Naive thymus-derived CD8-positive, alpha-beta T cell (primary cell): ENCODE measurements around the gene ADGRV1. TPM values are rescaled to one million over a fixed set of nuclear protein-coding genes. Genes with fewer than 3 reads are reported as not detected.

Experiments used
- ATAC-seq, 2 donors: fragments of 150-1000 bp; cut with Tn5 transposase in 1 of 2; sonication (Bioruptor Pico), chemical (Tn5 transposase) in 1 of 2; 1 replicate in 1 of 2; 2 replicates in 1 of 2; pipeline ENCODE4 v1.10.0; 2021; ENCODE audit warnings: mild to moderate bottlenecking in 2 of 2, moderate library complexity in 2 of 2
- POLR2A ChIA-PET: fragments of 350-600 bp; sonication (Branson Sonifier 250); formaldehyde crosslinking; loops from one replicate; lab custom pipeline; 2021; ENCODE audit warnings: antibody characterized with exemption; lab: Charles Lee
- DNase-seq, 10 donors: peaks; one replicate each; pipeline versions ENCODE4 v3.0.0 to v3.0.0-alpha.2; 2020 to 2022
- H3K27ac Mint-ChIP-seq, 10 donors: one replicate each; pipeline ENCODE4 v1.8.0; 2020 to 2022; ENCODE audit warnings: mild to moderate bottlenecking in 10 of 10, mixed read lengths in 10 of 10, moderate library complexity in 4 of 10, inconsistent platforms in 1 of 10
- H3K27me3 Mint-ChIP-seq, 5 donors: one replicate each; pipeline ENCODE4 v1.8.0; 2021 to 2022; ENCODE audit warnings: mixed read lengths in 5 of 5
- H3K36me3 Mint-ChIP-seq, 3 donors: one replicate each; pipeline ENCODE4 v1.8.0; 2020 to 2022; ENCODE audit warnings: mixed read lengths in 3 of 3, mild to moderate bottlenecking in 2 of 3, inconsistent platforms in 1 of 3
- H3K4me1 Mint-ChIP-seq, 4 donors: one replicate each; pipeline ENCODE4 v1.8.0; 2021 to 2022; ENCODE audit warnings: mixed read lengths in 4 of 4
- H3K4me3 Mint-ChIP-seq, 10 donors: one replicate each; pipeline ENCODE4 v1.8.0; 2020 to 2022; ENCODE audit warnings: mild to moderate bottlenecking in 10 of 10, mixed read lengths in 10 of 10, moderate library complexity in 6 of 10, inconsistent platforms in 1 of 10
- H3K9me3 Mint-ChIP-seq, 9 donors: one replicate each; pipeline ENCODE4 v1.8.0; 2020 to 2022; ENCODE audit warnings: mixed read lengths in 9 of 9, mild to moderate bottlenecking in 3 of 9, inconsistent platforms in 1 of 9, moderate library complexity in 1 of 9
- polyA plus RNA-seq, 3 donors: library from polyadenylated mRNA; unstranded; fragments of 300-500 nt; fragmentation: Illumina TruSeq; gene quantifications; one replicate each; pipeline ENCODE4 v1.2.3, GENCODE V29; 2021
- total RNA-seq, 8 experiments: library from RNA in 2 of 8; stranded (reverse) in 2 of 8; gene quantifications; one replicate each; pipeline ENCODE4 v1.2.3 and lab custom pipeline; 2021 to 2026

The ADGRV1 gene
- total and polyA plus RNA-seq, 5 experiments from 2014 or later: 0.08 to 0.37 (median 0.13) TPM; not detected in 2

DNA sequence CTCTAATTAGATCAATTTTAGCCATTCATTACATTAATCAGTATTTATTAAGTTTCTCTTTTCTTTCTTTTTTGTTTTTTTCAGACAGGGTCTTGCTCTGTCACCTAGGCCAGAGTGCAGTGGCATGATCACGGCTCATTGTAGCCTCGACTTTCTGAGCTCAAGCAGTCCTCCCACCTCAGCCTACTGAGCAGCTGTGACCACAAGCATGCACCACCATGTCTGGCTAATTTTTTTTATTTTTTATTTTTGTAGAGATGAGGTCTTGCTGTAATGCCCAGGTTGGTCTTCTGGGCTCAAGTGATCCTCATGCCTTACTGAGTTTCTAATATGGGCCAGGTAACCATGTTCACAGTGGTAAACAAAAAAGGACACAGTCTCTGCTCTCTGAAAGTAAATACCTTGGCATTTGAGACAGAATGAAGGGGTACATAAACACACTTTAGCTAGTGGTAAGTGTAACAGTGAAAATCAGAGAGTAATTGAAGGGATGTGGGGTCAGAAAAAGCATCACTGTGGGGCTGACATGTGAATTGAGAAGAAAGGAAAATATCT is 336.3 kb downstream of the ADGRV1 start:
- Mint-ChIP-seq H3K4me1 (peaks cover 0 to 2% (median 1%) of the 10 kb centered on the region in 4 donors), H3K27ac (no peak overlapping the region), H3K4me3 (no peak overlapping the region), H3K27me3 (peaks cover 0 to 2% (median 0%) of the 10 kb centered on the region in 5 donors), H3K36me3 (no peaks in the 10 kb centered on the region), H3K9me3 (no peaks in the 10 kb centered on the region)
- ATAC-seq: no peak
- POLR2A ChIA-PET: no interaction called here
- no peak for DNase-seq

DNA sequence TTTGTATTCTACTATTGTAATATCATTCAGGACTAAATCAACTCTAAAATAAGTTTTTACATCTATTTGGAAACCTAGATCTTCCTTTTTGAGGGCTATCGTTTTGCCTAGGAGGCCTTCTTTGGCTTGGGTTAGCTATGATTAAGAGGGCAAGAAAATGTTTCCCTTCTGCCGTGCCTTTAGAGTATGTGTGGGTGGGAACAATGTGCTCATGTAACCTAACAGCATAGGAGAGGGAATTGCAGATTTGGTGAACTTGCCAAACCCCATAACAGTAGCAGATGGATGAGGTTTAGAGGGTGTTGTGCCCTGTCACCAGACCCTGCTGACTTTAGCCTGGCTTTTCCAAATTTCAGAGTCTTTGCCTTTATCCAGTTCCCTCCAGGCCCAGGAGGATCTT is 339.0 kb downstream of the ADGRV1 start:
- Mint-ChIP-seq H3K4me3 (no peak overlapping the region), H3K9me3 (no peaks in the 10 kb centered on the region), H3K27me3 (peaks cover 0 to 2% (median 0%) of the 10 kb centered on the region in 5 donors), H3K4me1 (peaks cover 0 to 2% (median 1%) of the 10 kb centered on the region in 4 donors), H3K27ac (no peak overlapping the region), H3K36me3 (no peaks in the 10 kb centered on the region)
- no peak for DNase-seq
- no peak for ATAC-seq
- POLR2A ChIA-PET: no interaction called here

DNA sequence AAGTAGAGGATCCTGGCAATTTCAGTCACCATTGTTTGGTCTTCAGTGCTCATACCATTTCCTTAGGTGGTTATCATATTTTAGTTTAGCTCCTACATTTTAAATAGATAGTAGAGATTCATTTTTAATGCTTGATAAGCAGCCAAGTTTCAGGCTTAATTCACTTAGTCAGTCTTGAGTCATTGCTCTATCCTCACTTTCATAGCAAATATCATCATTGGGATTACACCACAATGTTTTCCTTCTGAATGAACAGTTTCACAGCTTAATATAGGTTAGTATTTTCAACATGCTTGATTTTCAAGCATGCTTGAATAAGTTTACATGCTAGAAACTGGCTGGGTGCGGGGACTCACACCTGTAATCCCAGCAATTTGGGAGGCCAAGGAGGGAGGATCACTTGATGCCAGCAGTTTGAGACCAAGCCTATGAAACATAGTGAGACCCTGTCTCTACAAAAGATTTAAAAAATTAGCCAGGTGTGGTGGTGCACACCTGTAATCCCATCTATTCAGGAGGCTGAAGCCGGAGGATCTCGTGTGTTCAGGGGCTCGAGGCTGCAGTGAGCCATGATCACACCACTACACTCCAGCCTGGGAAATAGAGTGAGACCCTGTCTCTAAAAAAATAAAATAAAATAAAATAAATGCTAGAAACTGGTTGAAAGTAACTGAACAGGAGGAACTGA is 339.9 kb downstream of the ADGRV1 start:
- ATAC-seq (no peak), DNase-seq (no peak)
- POLR2A ChIA-PET: no interaction called here
- no peaks in the 10 kb centered on the region for H3K9me3 Mint-ChIP-seq
- no peak overlapping the region for H3K4me3 Mint-ChIP-seq
- H3K27me3 Mint-ChIP-seq: peaks cover 0 to 2% (median 0%) of the 10 kb centered on the region in 5 donors
- H3K4me1 Mint-ChIP-seq: peaks cover 0 to 2% (median 1%) of the 10 kb centered on the region in 4 donors
- H3K36me3 Mint-ChIP-seq: no peaks in the 10 kb centered on the region
- no peak overlapping the region for H3K27ac Mint-ChIP-seq

DNA sequence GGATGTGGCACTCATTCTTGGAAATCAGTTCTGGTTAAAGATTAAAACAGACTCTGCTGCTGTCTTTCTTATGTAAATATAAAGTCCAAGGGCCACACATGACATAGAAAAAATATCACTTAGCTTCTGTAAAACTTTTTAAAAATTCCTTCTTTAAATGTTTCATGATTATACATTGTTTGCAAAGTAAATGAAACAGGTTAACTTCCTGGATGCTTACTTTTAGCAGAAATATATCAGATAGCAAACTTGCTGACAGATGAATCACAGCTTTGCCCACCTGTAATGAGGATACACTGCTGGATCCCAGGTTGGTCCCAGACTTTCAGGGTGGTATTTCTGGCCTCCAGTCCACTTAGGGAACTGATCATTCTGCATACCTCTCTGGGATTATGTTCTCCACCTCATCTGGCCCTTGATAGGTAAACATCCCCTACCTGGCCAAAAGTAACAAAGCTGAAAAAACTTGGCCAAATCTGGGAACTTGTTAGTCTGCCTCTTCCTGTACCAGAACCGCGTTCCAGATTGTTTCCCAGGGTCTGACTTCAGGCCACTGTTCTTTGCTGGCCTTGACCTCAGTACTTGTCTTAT is 340.5 kb downstream of the ADGRV1 start:
- Mint-ChIP-seq H3K27me3 (peaks cover 0 to 2% (median 0%) of the 10 kb centered on the region in 5 donors), H3K27ac (no peak overlapping the region), H3K4me1 (peaks cover 0 to 2% (median 1%) of the 10 kb centered on the region in 4 donors), H3K9me3 (no peaks in the 10 kb centered on the region), H3K36me3 (no peaks in the 10 kb centered on the region), H3K4me3 (no peak overlapping the region)
- ATAC-seq (no peak), DNase-seq (no peak)
- POLR2A ChIA-PET: no interaction called here

DNA sequence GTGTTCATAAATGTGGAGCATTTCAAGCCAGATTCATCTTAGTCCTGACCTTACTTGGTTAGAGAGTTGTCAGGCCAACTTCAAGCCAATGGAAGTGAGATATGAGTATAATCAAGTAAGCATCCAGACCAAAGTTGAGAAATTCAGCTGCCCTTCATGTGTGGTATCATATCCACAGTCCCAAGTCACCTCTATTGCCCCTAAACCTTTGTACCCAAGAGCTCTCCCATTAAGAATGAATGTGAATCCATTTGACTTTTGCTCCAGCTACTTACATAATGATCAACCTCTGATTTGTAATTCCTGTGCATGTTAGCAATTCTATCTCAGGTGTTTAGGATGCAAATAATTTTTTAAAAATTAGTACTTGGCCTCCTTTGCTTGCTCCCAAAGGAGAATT is 342.7 kb downstream of the ADGRV1 start:
- no peak for ATAC-seq
- POLR2A ChIA-PET: no interaction called here
- Mint-ChIP-seq H3K4me3 (no peak overlapping the region), H3K9me3 (no peaks in the 10 kb centered on the region), H3K4me1 (peaks cover 0 to 2% (median 1%) of the 10 kb centered on the region in 4 donors), H3K27me3 (peaks cover 0 to 4% (median 1%) of the 10 kb centered on the region in 5 donors), H3K27ac (no peak overlapping the region), H3K36me3 (no peaks in the 10 kb centered on the region)
- DNase-seq: no peak

DNA sequence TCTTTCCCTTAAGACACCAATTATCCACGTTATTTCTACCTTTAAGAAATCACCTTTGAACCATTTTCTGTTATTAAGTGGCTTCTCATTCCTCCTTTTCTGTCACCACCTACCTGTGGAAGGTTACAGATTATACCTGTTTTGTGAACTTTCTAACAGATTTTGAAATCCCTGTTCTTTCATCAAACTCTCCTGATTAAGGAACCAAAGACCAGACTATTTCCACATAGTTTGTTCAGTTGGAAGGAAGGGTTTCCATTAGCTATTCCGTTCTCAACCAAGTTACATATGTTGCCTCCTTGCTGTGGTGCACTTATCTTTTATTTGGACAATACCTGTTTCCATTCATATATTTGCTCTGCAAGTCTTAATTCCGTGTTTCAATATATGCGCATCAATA is 343.6 kb downstream of the ADGRV1 start:
- Mint-ChIP-seq H3K36me3 (no peaks in the 10 kb centered on the region), H3K27ac (no peak overlapping the region), H3K4me1 (peaks cover 0 to 2% (median 1%) of the 10 kb centered on the region in 4 donors), H3K4me3 (no peak overlapping the region), H3K27me3 (peaks cover 0 to 4% (median 1%) of the 10 kb centered on the region in 5 donors), H3K9me3 (no peaks in the 10 kb centered on the region)
- POLR2A ChIA-PET: no interaction called here
- DNase-seq: no peak
- ATAC-seq: no peak

DNA sequence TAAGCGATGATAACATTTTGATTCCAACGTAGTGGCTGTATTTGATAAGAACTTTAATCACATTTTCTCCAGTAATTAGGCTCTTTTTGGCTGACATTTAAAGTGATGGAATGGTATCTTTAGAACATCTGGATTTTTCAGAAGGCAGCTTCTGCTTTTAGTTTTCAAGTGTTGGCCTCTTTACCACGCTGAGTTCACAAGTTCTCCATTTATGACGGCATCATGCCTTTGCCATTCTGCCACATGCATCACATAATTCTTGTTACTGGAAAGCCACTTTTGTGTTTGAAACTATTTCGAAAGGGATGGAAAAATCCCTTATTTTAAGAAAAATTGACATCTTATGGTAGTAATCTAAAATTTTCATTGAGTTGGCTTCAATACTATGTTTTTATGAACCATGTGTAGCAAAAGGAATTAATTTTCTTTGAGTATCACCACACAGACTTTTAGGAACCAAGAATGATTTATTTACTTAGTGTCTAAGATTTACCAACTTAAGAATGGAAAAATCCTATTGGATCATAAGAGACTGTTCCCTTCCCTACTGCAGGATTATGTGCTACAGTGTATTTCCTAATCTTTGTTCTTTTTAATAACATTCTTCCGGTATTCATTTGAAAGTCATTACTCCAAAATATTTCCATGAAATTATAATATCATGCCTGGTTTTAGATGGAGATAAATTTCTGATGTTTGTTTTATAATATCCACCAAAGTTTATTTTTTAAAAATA is 344.2 kb downstream of the ADGRV1 start:
- Mint-ChIP-seq H3K27ac (no peak overlapping the region), H3K36me3 (no peaks in the 10 kb centered on the region), H3K4me1 (peaks cover 0 to 2% (median 1%) of the 10 kb centered on the region in 4 donors), H3K27me3 (peaks cover 0 to 4% (median 2%) of the 10 kb centered on the region in 5 donors), H3K9me3 (no peaks in the 10 kb centered on the region), H3K4me3 (no peak overlapping the region)
- ATAC-seq: no peak
- POLR2A ChIA-PET: no interaction called here
- no peak for DNase-seq

DNA sequence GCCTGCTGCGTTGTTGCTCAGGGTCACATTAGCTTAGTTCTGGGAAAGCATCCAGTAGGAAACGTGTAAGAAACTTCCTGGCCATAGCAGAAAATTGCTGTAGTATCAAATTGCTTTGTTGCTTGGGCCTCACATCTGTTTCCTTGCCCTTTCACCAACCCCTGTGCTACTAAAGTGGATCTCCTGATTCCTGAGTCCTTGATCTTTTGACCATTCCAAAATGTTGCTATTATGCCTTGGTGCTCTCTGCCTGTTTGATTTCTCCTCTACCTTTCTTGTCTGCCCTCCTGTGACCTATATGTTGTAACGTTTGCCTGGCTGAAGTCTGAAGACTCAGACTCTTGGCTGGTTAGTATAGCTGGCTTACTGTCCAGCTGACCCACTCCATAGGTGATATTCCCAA is 350.5 kb downstream of the ADGRV1 start:
- Mint-ChIP-seq H3K9me3 (no peaks in the 10 kb centered on the region), H3K27ac (no peak overlapping the region), H3K4me3 (no peak overlapping the region), H3K36me3 (no peaks in the 10 kb centered on the region), H3K4me1 (no peaks in the 10 kb centered on the region), H3K27me3 (peaks cover 0 to 7% (median 3%) of the 10 kb centered on the region in 5 donors)
- POLR2A ChIA-PET: no interaction called here
- ATAC-seq (no peak), DNase-seq (no peak)

DNA sequence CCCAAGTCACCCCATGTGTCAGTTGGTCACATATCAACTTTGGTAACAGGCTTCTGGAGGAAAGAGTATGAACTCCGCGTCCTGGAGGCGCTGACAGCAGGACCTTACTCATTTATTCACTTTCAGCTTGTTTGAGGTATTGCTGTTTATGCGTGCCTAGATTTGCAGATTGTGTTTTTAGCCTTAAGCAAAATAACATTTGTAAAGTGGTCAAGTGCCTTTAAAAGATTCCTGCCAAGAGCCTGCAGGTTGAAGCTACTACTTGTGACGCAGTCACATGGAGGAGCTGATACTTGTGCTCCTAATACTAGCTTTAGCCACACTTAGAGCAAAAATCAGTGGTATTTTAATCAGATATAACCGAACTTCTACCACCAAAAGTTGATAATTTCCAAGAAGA is 351.3 kb downstream of the ADGRV1 start:
- no peaks in the 10 kb centered on the region for H3K9me3 Mint-ChIP-seq
- H3K36me3 Mint-ChIP-seq: no peaks in the 10 kb centered on the region
- no peak overlapping the region for H3K27ac Mint-ChIP-seq
- DNase-seq (no peak), ATAC-seq (no peak)
- POLR2A ChIA-PET: no interaction called here
- no peaks in the 10 kb centered on the region for H3K4me1 Mint-ChIP-seq
- H3K4me3 Mint-ChIP-seq: no peak overlapping the region
- peaks cover 0 to 3% (median 3%) of the 10 kb centered on the region in 5 donors for H3K27me3 Mint-ChIP-seq

DNA sequence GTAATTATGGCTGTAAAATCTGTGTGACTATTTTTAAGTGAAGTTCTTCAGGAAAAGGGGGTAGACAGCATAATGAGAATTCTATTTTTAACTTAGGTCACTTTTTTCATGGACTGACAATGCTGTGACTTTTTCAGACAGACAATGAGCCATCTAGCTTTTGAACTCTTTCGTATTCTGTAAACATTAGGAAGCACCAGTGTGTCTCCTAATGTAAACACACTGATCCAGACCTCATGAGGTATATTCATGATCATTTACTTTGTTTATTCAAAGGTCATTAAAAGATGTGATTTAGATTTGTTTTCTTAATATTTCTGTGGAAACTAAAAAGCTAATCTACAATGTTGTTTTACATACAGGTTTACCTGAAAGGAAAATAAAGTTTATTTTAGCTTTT is 352.6 kb downstream of the ADGRV1 start:
- POLR2A ChIA-PET: no interaction called here
- H3K27me3 Mint-ChIP-seq: peaks cover 0 to 8% (median 4%) of the 10 kb centered on the region in 5 donors
- DNase-seq (no peak), ATAC-seq (no peak)
- H3K36me3 Mint-ChIP-seq: no peaks in the 10 kb centered on the region
- H3K9me3 Mint-ChIP-seq: no peaks in the 10 kb centered on the region
- H3K4me3 Mint-ChIP-seq: no peak overlapping the region
- no peaks in the 10 kb centered on the region for H3K4me1 Mint-ChIP-seq
- no peak overlapping the region for H3K27ac Mint-ChIP-seq

DNA sequence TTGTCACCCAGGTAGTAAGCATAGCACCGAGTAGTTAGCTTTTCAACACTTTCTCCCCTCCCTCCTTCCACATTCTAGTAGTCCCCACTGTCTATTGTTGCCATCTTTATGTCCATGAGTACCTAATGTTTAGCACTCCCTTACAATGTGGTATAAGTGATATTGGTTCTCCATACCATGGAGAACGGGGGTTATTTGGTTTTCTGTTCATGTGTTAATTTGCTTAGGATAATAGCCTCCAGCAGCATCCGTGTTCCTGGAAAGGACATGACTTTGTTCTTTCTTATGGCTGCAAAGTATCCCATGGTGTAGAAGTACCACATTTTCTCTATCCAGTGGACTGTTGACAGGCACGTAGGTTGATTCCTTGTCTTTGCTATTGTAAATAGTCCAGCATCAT is 353.9 kb downstream of the ADGRV1 start:
- H3K36me3 Mint-ChIP-seq: no peaks in the 10 kb centered on the region

DNA sequence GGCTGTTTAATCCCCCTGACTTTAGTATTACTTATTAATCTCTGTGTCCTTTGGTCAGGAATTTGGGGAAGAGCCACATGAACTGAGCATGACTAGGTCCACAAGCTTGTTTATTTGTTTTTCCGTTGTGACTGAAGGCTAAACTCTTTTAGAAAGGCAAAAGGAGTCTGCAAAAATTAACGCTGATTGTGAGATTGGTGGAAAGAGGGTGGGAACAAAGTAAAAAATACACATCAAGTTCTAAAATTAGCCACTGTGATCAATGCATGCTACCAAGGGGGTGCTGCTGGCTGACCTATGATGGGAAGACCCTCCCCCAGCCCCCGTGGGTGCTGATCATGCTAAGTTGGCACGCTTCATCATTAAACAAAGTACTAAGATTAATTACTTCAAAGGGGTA is 356.8 kb downstream of the ADGRV1 start:
- DNase-seq (no peak), ATAC-seq (no peak)
- H3K4me1 Mint-ChIP-seq: no peaks in the 10 kb centered on the region
- H3K36me3 Mint-ChIP-seq: no peaks in the 10 kb centered on the region
- no peak overlapping the region for H3K27ac Mint-ChIP-seq
- H3K4me3 Mint-ChIP-seq: no peak overlapping the region
- H3K9me3 Mint-ChIP-seq: no peaks in the 10 kb centered on the region
- peaks cover 0 to 7% (median 4%) of the 10 kb centered on the region in 5 donors for H3K27me3 Mint-ChIP-seq
- POLR2A ChIA-PET: no interaction called here

More for the DNA sequence above, 353.9 kb downstream of the ADGRV1 start:
- Mint-ChIP-seq H3K27ac (no peak overlapping the region), H3K4me3 (no peak overlapping the region), H3K4me1 (no peaks in the 10 kb centered on the region), H3K27me3 (peaks cover 0 to 8% (median 4%) of the 10 kb centered on the region in 5 donors), H3K9me3 (no peaks in the 10 kb centered on the region)
- ATAC-seq: no peak
- DNase-seq: no peak
- POLR2A ChIA-PET: no interaction called here
